Esophagus squamous epithelium (tissue), 5 donors: ENCODE measurements around the gene GPR12. TPM values are rescaled to one million over a fixed set of nuclear protein-coding genes. Genes with fewer than 3 reads are reported as not detected.
A peak's percentile ranks its signal among the peaks of the same experiment; 100 is the strongest.
"Not testable (repeated sequence)": the region's sequence is repeated elsewhere in the genome, so short reads cannot be mapped to it uniquely, and the experiment has no call there.

Experiments used
- DNase-seq: peaks from one replicate; lab custom pipeline; 2025; lab: John Stamatoyannopoulos, UW
- H3K27ac ChIP-seq, 4 donors: fragments of 200-600 bp; sonication (generic); one replicate each; pipeline ENCODE4 v1.5.1; 2016 to 2019; ENCODE audit warnings: mild to moderate bottlenecking in 1 of 4
- H3K27me3 ChIP-seq, 4 donors: fragments of 200-600 bp; sonication (generic); 1 replicate in 3 of 4; 2 replicates in 1 of 4; pipeline versions ENCODE4 v1.5.1 to v1.6.0; 2017 to 2021; ENCODE audit warnings: antibody characterized with exemption in 1 of 4
- H3K36me3 ChIP-seq, 3 donors: fragments of 200-600 bp; sonication (generic); one replicate each; pipeline ENCODE4 v1.5.1; 2016 to 2019
- H3K4me1 ChIP-seq, 3 donors: fragments of 200-600 bp; sonication (generic); one replicate each; pipeline ENCODE4 v1.5.1; 2017 to 2019
- H3K4me3 ChIP-seq, 4 donors: fragments of 200-600 bp; sonication (generic); 1 replicate in 3 of 4; 2 replicates in 1 of 4; pipeline ENCODE4 v1.5.1; 2016 to 2019; ENCODE audit warnings: mild to moderate bottlenecking in 2 of 4, moderate library complexity in 1 of 4
- H3K9me3 ChIP-seq, 3 donors: fragments of 200-600 bp; sonication (generic); one replicate each; pipeline ENCODE4 v1.5.1; 2016 to 2019
- CTCF ChIP-seq, 6 experiments: fragments of 450-650 bp in 4 of 6; fragments of 200-600 bp in 2 of 6; sonication (generic) in 2 of 6; IDR thresholded peaks; one replicate each; pipeline ENCODE4 v1.5.1; 2016 to 2019; ENCODE audit warnings: antibody characterized with exemption in 6 of 6, mild to moderate bottlenecking in 4 of 6, moderate library complexity in 4 of 6
- POLR2A ChIP-seq, 4 donors: fragments of 450-650 bp; IDR thresholded peaks; one replicate each; pipeline ENCODE4 v1.6.1; 2017; ENCODE audit warnings: antibody characterized with exemption in 4 of 4, mild to moderate bottlenecking in 4 of 4, moderate library complexity in 3 of 4
- WGBS, 2 donors: methylation state at CpG; one replicate each; pipeline ENCODE4 v1.1.5; 2018; 5-methylcytosine and 5-hydroxymethylcytosine counted together
- intact Hi-C: fragments of 100-400 bp; cut with DNase I; formaldehyde crosslinking; loops from one replicate; pipeline ENCODE4 v1.15.0; 2022
- total RNA-seq, 4 donors: library from RNA; depleted of rRNA; stranded (reverse); fragments of >200 nt; gene quantifications; one replicate each; pipeline ENCODE4 v1.1.0, GENCODE V29; 2016
- donor health status: DM: yes; HTN: yes; CAD: no.

The GPR12 gene
- total RNA-seq, 4 donors from 2014 or later = under 0.01 TPM; not detected in 3

- Histone ChIP-seq H3K36me3 (no peaks in the 10 kb centered on the region), H3K9me3 (no peaks in the 10 kb centered on the region), H3K4me3 (no peak overlapping the region), H3K27me3 (no peaks in the 10 kb centered on the region), H3K27ac (no peak overlapping the region), H3K4me1 (no peaks in the 10 kb centered on the region)
- 46 to 57% methylated on average over 3 of the region's 3 CpGs for WGBS, 2 donors
- TF ChIP-seq CTCF (IDR thresholded peaks at IDR 0.05) = no peak
- TF ChIP-seq POLR2A (IDR thresholded peaks at IDR 0.05) = no peak
- intact Hi-C loops = no loop called here
- DNase-seq = no peak
These were observed 33.5 kb downstream of the GPR12 start for GRCh38 chr13:26727122-26727521.

GRCh38 chr13:26726684-26727083 is 33.9 kb downstream of the GPR12 start:
- no peak for TF ChIP-seq CTCF (IDR thresholded peaks at IDR 0.05)
- intact Hi-C loops = no loop called here
- Histone ChIP-seq H3K27me3 (peaks cover 0 to 4% (median 0%) of the 10 kb centered on the region in 4 donors), H3K4me1 (peaks cover 0 to 4% (median 0%) of the 10 kb centered on the region in 3 donors), H3K36me3 (no peaks in the 10 kb centered on the region), H3K27ac (no peak overlapping the region), H3K4me3 (no peak overlapping the region), H3K9me3 (no peaks in the 10 kb centered on the region)
- no peak for DNase-seq
- 71% methylated on average over 8 of the region's 8 CpGs for WGBS, 2 donors

GRCh38 chr13:26723620-26724019 is 37.0 kb downstream of the GPR12 start:
- DNase-seq, H3K27ac ChIP-seq, H3K27me3 ChIP-seq, H3K4me1 ChIP-seq, H3K36me3 ChIP-seq, intact Hi-C loops, H3K9me3 ChIP-seq, H3K4me3 ChIP-seq: not testable (repeated sequence)
- no CpG with 5 or more reads among the region's 31 CpGs for WGBS, 2 donors

DNA sequence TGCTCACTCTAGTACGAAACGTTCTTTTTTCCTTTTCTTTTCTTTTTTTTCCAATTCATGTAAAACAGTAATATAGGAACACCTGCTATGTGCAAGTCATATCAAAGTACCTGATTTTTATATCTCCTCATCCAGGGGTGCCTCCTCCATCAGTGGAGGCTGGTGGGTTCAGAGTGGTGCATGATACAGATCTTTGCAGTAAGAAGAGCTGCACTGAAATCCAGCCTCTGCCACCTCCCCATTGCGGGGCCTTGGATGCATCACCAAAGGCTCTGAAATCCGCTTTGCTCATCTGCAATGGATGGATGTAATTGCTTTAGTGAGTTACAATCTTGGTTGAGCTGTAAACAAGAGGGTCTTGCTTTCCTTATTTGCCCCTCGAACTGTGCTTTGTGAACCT is 38.3 kb downstream of the GPR12 start:
- H3K4me1 ChIP-seq = peaks cover 0 to 6% (median 0%) of the 10 kb centered on the region in 3 donors
- H3K4me3 ChIP-seq = no peak overlapping the region
- no peak for DNase-seq

DNA sequence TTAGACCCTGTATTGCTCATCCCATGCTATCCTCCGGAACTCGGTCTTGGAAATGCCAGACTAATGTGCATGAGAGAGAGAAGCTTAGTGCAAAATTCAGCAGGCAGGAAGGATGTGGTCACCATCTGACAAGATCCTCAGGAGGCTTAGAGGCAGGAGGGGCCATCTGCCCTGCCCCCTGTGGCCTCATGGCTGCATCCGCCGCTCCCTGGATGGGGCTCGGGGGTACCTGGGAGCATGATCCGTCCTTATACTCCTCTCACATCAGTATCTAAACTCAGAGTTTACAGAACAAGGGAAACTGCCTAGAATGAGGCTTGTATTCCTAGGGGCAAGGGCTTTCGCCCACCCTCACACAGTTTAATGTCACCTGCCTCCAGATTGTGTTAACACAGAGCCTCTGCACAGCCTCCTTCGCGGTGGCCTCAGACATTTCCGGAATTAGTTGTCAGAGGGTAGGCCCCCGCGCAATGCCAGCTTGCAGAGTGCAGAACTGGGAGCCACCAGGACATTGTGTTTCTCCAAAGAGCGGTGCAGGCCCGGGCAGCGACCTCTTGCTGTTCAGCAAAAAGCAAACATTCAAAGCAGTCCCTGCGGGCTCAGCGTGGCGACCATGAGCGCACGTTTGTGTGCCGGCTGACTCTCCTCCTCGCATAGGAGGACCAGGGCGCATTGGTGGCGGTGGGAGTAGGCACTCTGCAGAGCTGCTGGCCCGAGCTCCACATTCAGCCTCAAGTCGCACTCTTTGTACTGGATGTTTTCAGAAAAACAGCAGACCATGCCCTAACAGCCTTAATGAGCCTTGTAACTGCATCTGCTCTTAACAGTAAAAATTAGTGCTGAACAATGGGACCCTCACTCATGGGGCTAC is 39.1 kb downstream of the GPR12 start:
- Histone ChIP-seq H3K36me3 (no peaks in the 10 kb centered on the region), H3K27ac (peak overlapping the region in 1 of 4 donors; percentile 30), H3K9me3 (no peaks in the 10 kb centered on the region), H3K27me3 (peaks cover 0 to 6% (median 0%) of the 10 kb centered on the region in 4 donors), H3K4me1 (peaks cover 0 to 6% (median 0%) of the 10 kb centered on the region in 3 donors), H3K4me3 (peak overlapping the region in 1 of 4 donors; percentile 21)
- WGBS, 2 donors = 38 to 55% methylated on average over 13 to 24 of the region's 26 CpGs
- intact Hi-C loops = no loop called here
- DNase-seq = no peak
- TF ChIP-seq CTCF (IDR thresholded peaks at IDR 0.05) (no peak), POLR2A (IDR thresholded peaks at IDR 0.05) (no peak)

More for the DNA sequence above, 38.3 kb downstream of the GPR12 start:
- peaks cover 0 to 6% (median 0%) of the 10 kb centered on the region in 4 donors for H3K27me3 ChIP-seq
- no peak for TF ChIP-seq POLR2A (IDR thresholded peaks at IDR 0.05)
- TF ChIP-seq CTCF (IDR thresholded peaks at IDR 0.05) = no peak
- H3K9me3 ChIP-seq = no peaks in the 10 kb centered on the region
- H3K36me3 ChIP-seq = no peaks in the 10 kb centered on the region
- WGBS, 2 donors = 78 to 81% methylated on average over 5 of the region's 5 CpGs
- no peak overlapping the region for H3K27ac ChIP-seq
- intact Hi-C loops = no loop called here
